WTC11 (cell line): ENCODE data around the gene LYPLA2. TPM values are rescaled to one million over a fixed set of nuclear protein-coding genes. Genes with fewer than 3 reads are reported as not detected.
A peak's percentile ranks its signal among the peaks of the same experiment; 100 is the strongest.

Experiments
- ATAC-seq: fragments of 200-7000 bp; cut with Tn5 transposase; 2 replicates; pipeline ENCODE4 v1.10.0; 2021; ENCODE audit warnings: mild to moderate bottlenecking, moderate library complexity
- CTCF ChIA-PET: fragments of 300-600 bp; sonication (Branson Sonifier 250); formaldehyde crosslinking; loops from one replicate; lab custom pipeline; 2021; ENCODE audit warnings: antibody characterized with exemption; lab: Charles Lee
- POLR2A ChIA-PET: fragments of 350-600 bp; sonication (Branson Sonifier 250); formaldehyde crosslinking; loops from one replicate; lab custom pipeline; 2021; ENCODE audit warnings: antibody characterized with exemption; lab: Charles Lee
- DNase-seq: peaks from one replicate; pipeline ENCODE4 v3.0.0; 2021; ENCODE audit warnings: low spot score
- H3K27ac Mint-ChIP-seq: 2 replicates; pipeline ENCODE4 v1.8.0; 2021; ENCODE audit warnings: mixed read lengths
- H3K27me3 Mint-ChIP-seq: 2 replicates; pipeline ENCODE4 v1.8.0; 2021; ENCODE audit warnings: low read depth, mild to moderate bottlenecking, moderate library complexity, mixed read lengths
- H3K36me3 Mint-ChIP-seq: 2 replicates; pipeline ENCODE4 v1.8.0; 2021; ENCODE audit warnings: mixed read lengths
- H3K4me1 Mint-ChIP-seq: 2 replicates; pipeline ENCODE4 v1.8.0; 2022; ENCODE audit warnings: mixed read lengths
- H3K4me3 Mint-ChIP-seq: 2 replicates; pipeline ENCODE4 v1.8.0; 2021; ENCODE audit warnings: mild to moderate bottlenecking, moderate library complexity, mixed read lengths
- H3K9me3 Mint-ChIP-seq: 2 replicates; pipeline ENCODE4 v1.8.0; 2021; ENCODE audit warnings: mixed read lengths
- EMX1 ChIP-seq: fragments of 250-450 bp; sonication (Bioruptor Pico); IDR thresholded peaks from 2 replicates; pipeline ENCODE4 v1.8.0; 2021; ENCODE audit warnings: mild to moderate bottlenecking
- ESRRA ChIP-seq: sonication (generic); formaldehyde crosslinking; IDR thresholded peaks from 2 replicates; pipeline ENCODE4 v1.8.1; 2022; ENCODE audit warnings: mild to moderate bottlenecking, missing genetic modification reagents, borderline replicate concordance
- FOXP1 ChIP-seq: sonication (generic); formaldehyde crosslinking; IDR thresholded peaks from 2 replicates; pipeline ENCODE4 v1.8.0; 2022; ENCODE audit warnings: missing genetic modification reagents, mild to moderate bottlenecking, moderate library complexity, borderline replicate concordance
- GABPB1 ChIP-seq: sonication (generic); formaldehyde crosslinking; IDR thresholded peaks from 2 replicates; pipeline ENCODE4 v1.8.1; 2023; ENCODE audit warnings: mild to moderate bottlenecking, missing genetic modification reagents
- NFATC4 ChIP-seq: fragments of 250-450 bp; sonication (Bioruptor Pico); IDR thresholded peaks from 2 replicates; pipeline ENCODE4 v1.9.0; 2021; ENCODE audit warnings: mild to moderate bottlenecking
- NR3C1 ChIP-seq: sonication (generic); formaldehyde crosslinking; conservative IDR thresholded peaks from 2 replicates; pipeline ENCODE4 v1.8.1; 2023; ENCODE audit warnings: low read depth, mild to moderate bottlenecking, missing genetic modification reagents
- OVOL2 ChIP-seq: fragments of 250-450 bp; sonication (Bioruptor Pico); IDR thresholded peaks from 2 replicates; pipeline ENCODE4 v1.9.0; 2021; ENCODE audit warnings: mild to moderate bottlenecking, borderline replicate concordance
- TCF7 ChIP-seq: sonication (generic); formaldehyde crosslinking; IDR thresholded peaks from 2 replicates; pipeline ENCODE4 v1.8.0; 2022; ENCODE audit warnings: mild to moderate bottlenecking, low read depth, missing genetic modification reagents, moderate library complexity
- TEAD4 ChIP-seq: sonication (generic); formaldehyde crosslinking; IDR thresholded peaks from 2 replicates; pipeline ENCODE4 v1.8.0; 2022; ENCODE audit warnings: mild to moderate bottlenecking, missing genetic modification reagents
- ZNF121 ChIP-seq: sonication (generic); formaldehyde crosslinking; IDR thresholded peaks from 2 replicates; pipeline ENCODE4 v1.8.0; 2023; ENCODE audit warnings: missing genetic modification reagents
- ZNF219 ChIP-seq: sonication (generic); formaldehyde crosslinking; IDR thresholded peaks from 2 replicates; pipeline ENCODE4 v1.8.0; 2023; ENCODE audit warnings: missing genetic modification reagents, mild to moderate bottlenecking, borderline replicate concordance
- ZNF263 ChIP-seq: sonication (generic); formaldehyde crosslinking; IDR thresholded peaks from 2 replicates; pipeline ENCODE4 v1.8.1; 2022; ENCODE audit warnings: low read depth, mild to moderate bottlenecking, moderate library complexity, missing genetic modification reagents
- ZNF423 ChIP-seq: fragments of 250-450 bp; sonication (Bioruptor Pico); IDR thresholded peaks from 2 replicates; pipeline ENCODE4 v2.1.2; 2022; ENCODE audit warnings: mild to moderate bottlenecking, moderate library complexity
- total RNA-seq: library from RNA; stranded (reverse); gene quantifications from 3 replicates; pipeline ENCODE4 v1.2.3, GENCODE V29; 2021
- TF ChIP-seq, protein P1 (sequence below): sonication (generic); formaldehyde crosslinking; IDR thresholded peaks from 2 replicates; pipeline ENCODE4 v1.8.0; 2023; ENCODE audit warnings: mild to moderate bottlenecking, missing genetic modification reagents
- TF ChIP-seq, protein P2 (sequence below): fragments of 250-450 bp; sonication (Bioruptor Pico); IDR thresholded peaks from 2 replicates; pipeline ENCODE4 v1.8.0; 2021; ENCODE audit warnings: mild to moderate bottlenecking
- TF ChIP-seq, protein P3 (sequence below): sonication (generic); formaldehyde crosslinking; conservative IDR thresholded peaks from 2 replicates; pipeline ENCODE4 v1.8.1; 2022; ENCODE audit warnings: mild to moderate bottlenecking, missing genetic modification reagents

LYPLA2 gene
- total RNA-seq, 1 experiment from 2014 or later: 164 TPM

DNA sequence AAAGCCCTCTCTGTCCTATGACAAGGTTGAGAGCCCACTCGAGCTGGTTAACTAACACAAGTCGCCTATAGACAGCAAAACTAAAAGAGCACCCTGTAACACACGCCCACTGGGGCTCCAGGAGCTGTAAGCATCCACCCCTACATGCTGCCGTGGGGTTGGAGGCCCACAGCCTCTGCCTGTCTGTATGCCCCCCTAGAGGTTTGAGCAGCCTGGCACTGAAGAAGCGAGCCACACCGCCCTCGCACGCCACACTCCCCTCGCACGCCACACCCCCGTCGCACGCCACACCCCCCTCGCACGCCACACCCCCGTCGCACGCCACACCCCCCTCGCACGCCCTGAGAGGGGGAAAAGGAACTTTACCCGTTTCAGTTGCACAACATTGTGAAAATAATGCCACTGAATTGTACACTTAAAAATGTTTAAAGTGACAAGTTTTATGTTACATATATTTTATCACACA lies 47.5 kb downstream of the LYPLA2 start (continued):
- TF ChIP-seq NR3C1 (CRISPR knock-in tag) (no peak), OVOL2 (CRISPR knock-in tag) (no peak), ZNF423 (CRISPR knock-in tag) (no peak), TCF7 (CRISPR knock-in tag) (no peak), ESRRA (no peak), EMX1 (CRISPR knock-in tag) (no peak), ZNF219 (CRISPR knock-in tag) (no peak), TEAD4 (no peak), NFATC4 (CRISPR knock-in tag) (no peak), ZNF263 (no peak), FOXP1 (CRISPR knock-in tag) (no peak)
- TF ChIP-seq, protein P1, sequence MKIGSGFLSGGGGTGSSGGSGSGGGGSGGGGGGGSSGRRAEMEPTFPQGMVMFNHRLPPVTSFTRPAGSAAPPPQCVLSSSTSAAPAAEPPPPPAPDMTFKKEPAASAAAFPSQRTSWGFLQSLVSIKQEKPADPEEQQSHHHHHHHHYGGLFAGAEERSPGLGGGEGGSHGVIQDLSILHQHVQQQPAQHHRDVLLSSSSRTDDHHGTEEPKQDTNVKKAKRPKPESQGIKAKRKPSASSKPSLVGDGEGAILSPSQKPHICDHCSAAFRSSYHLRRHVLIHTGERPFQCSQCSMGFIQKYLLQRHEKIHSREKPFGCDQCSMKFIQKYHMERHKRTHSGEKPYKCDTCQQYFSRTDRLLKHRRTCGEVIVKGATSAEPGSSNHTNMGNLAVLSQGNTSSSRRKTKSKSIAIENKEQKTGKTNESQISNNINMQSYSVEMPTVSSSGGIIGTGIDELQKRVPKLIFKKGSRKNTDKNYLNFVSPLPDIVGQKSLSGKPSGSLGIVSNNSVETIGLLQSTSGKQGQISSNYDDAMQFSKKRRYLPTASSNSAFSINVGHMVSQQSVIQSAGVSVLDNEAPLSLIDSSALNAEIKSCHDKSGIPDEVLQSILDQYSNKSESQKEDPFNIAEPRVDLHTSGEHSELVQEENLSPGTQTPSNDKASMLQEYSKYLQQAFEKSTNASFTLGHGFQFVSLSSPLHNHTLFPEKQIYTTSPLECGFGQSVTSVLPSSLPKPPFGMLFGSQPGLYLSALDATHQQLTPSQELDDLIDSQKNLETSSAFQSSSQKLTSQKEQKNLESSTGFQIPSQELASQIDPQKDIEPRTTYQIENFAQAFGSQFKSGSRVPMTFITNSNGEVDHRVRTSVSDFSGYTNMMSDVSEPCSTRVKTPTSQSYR (CRISPR knock-in tag): no peak
- TF ChIP-seq, protein P2, sequence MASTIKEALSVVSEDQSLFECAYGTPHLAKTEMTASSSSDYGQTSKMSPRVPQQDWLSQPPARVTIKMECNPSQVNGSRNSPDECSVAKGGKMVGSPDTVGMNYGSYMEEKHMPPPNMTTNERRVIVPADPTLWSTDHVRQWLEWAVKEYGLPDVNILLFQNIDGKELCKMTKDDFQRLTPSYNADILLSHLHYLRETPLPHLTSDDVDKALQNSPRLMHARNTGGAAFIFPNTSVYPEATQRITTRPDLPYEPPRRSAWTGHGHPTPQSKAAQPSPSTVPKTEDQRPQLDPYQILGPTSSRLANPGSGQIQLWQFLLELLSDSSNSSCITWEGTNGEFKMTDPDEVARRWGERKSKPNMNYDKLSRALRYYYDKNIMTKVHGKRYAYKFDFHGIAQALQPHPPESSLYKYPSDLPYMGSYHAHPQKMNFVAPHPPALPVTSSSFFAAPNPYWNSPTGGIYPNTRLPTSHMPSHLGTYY (CRISPR knock-in tag): no peak
- TF ChIP-seq, protein P3, sequence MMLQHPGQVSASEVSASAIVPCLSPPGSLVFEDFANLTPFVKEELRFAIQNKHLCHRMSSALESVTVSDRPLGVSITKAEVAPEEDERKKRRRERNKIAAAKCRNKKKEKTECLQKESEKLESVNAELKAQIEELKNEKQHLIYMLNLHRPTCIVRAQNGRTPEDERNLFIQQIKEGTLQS (CRISPR knock-in tag): no peak

DNA sequence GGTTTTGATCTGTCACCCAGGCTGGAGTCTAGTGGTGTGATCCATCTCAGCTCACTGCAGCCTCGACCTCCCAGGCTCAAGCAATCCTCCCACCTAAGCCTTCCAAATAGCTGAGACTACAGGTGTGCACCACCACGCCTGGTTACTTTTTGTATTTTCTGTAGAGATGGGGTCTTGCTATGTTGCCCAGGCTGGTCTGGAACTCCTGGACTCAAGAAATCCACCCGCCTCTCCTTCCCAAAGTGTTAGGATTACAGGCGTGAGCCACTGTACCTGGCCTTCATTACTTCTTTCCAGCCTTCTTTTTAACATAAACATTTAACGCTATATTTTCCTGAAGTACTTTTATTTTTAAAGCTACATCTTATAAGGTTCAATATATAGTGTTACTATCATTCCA lies 52.7 kb downstream of the LYPLA2 start:
- Mint-ChIP-seq H3K36me3 (peaks cover 20% of the 10 kb centered on the region), H3K27me3 (peaks cover 15% of the 10 kb centered on the region), H3K27ac (no peak overlapping the region), H3K4me1 (no peaks in the 10 kb centered on the region), H3K9me3 (peaks cover 17% of the 10 kb centered on the region), H3K4me3 (no peak overlapping the region)
- no peak for DNase-seq
- ChIA-PET CTCF (no interaction called here), POLR2A (no interaction called here)
- no peak for ATAC-seq
- no peak for TF ChIP-seq GABPB1 (CRISPR knock-in tag)
- peak; percentile 68; the same call in 1 of the 2 replicates for TF ChIP-seq ZNF121 (CRISPR knock-in tag)
- TF ChIP-seq, all 79 proteins: peak for 1

Other genes starting within 250 kb of the LYPLA2 start
- gene ID3, start 231.6 kb upstream of the LYPLA2 start, total RNA-seq: 168 to 278 TPM (median 273 TPM) in 3 replicates
- gene RPL11, start 99.3 kb upstream of the LYPLA2 start, total RNA-seq: 1,406 to 1,500 TPM (median 1,442 TPM) in 3 replicates
- 35.9 to 45.1 TPM (median 36.6 TPM) in 3 replicates for gene ELOA, start 47.7 kb upstream of the LYPLA2 start, total RNA-seq
- 59.9 to 66.2 TPM (median 62.2 TPM) in 3 replicates for gene PITHD1, start 12.7 kb upstream of the LYPLA2 start, total RNA-seq
- gene GALE, start 9.6 kb downstream of the LYPLA2 start, total RNA-seq: 30.3 to 36.6 TPM (median 35.8 TPM) in 3 replicates
- 22.7 to 31.2 TPM (median 25.4 TPM) in 3 replicates for gene HMGCL, start 34.3 kb downstream of the LYPLA2 start, total RNA-seq
- gene FUCA1, start 77.1 kb downstream of the LYPLA2 start, total RNA-seq: 7.5 to 8.3 TPM (median 7.8 TPM) in 3 replicates
- gene CNR2, start 122.2 kb downstream of the LYPLA2 start, total RNA-seq: not detected in 3 replicates
- 133 to 166 TPM (median 153 TPM) in 3 replicates for gene PNRC2, start 168.7 kb downstream of the LYPLA2 start, total RNA-seq
- gene SRSF10, start 189.2 kb downstream of the LYPLA2 start, total RNA-seq: 163 to 178 TPM (median 170 TPM) in 3 replicates